HepG2 (cell line): ENCODE results near the gene SINHCAF. TPM values are rescaled to one million over a fixed set of nuclear protein-coding genes. Genes with fewer than 3 reads are reported as not detected.

Experiments
- BHLHE40 ChIP-seq: IDR thresholded peaks from 2 replicates; pipeline ENCODE4 v1.6.1; 2011; ENCODE audit warnings: low read length, improper control_type of control experiment
- CHCHD3 ChIP-seq: sonication (generic); formaldehyde crosslinking; IDR thresholded peaks from 2 replicates; pipeline ENCODE4 v1.8.0; 2022; ENCODE audit warnings: mild to moderate bottlenecking, missing genetic modification reagents, moderate library complexity
- ELF3 ChIP-seq: IDR thresholded peaks from 2 replicates; pipeline ENCODE4 v1.6.1; 2016; ENCODE audit warnings: missing genetic modification reagents, missing compliant biosample characterization
- FOSL1 ChIP-seq: sonication (generic); formaldehyde crosslinking; IDR thresholded peaks from 2 replicates; pipeline ENCODE4 v1.9.0; 2021; ENCODE audit warnings: missing genetic modification reagents, borderline replicate concordance
- FOXA1 ChIP-seq, 2 experiments: fragments of 450-650 bp in 1 of 2; sonication (generic) in 1 of 2; formaldehyde crosslinking in 1 of 2; IDR thresholded peaks; 2 replicates each; pipeline versions ENCODE4 v1.4.0 to v1.6.1; 2016 to 2020; ENCODE audit warnings: missing genetic modification reagents in 1 of 2
- FOXA3 ChIP-seq: IDR thresholded peaks from 2 replicates; pipeline ENCODE4 v1.6.1; 2016; ENCODE audit warnings: missing genetic modification reagents, missing compliant biosample characterization
- GTF2F1 ChIP-seq: fragments of 150-350 bp; IDR thresholded peaks from 2 replicates; pipeline ENCODE4 v1.6.1; 2014; ENCODE audit warnings: low read length
- KLF6 ChIP-seq: IDR thresholded peaks from 2 replicates; pipeline ENCODE4 v1.8.0; 2016; ENCODE audit warnings: missing biosample characterization, missing genetic modification reagents
- KLF9 ChIP-seq: IDR thresholded peaks from 2 replicates; pipeline ENCODE4 v1.6.1; 2016; ENCODE audit warnings: low read depth
- POGK ChIP-seq: sonication (generic); formaldehyde crosslinking; conservative IDR thresholded peaks from 2 replicates; pipeline ENCODE4 v1.8.0; 2022; ENCODE audit warnings: mild to moderate bottlenecking, moderate library complexity, missing genetic modification reagents
- PRDM10 ChIP-seq: sonication (generic); formaldehyde crosslinking; IDR thresholded peaks from 2 replicates; pipeline ENCODE4 v1.4.0; 2020; ENCODE audit warnings: low read depth, missing genetic modification reagents
- REXO4 ChIP-seq: sonication (generic); formaldehyde crosslinking; IDR thresholded peaks from 2 replicates; pipeline ENCODE4 v1.8.0; 2022; ENCODE audit warnings: missing genetic modification reagents, mild to moderate bottlenecking, borderline replicate concordance
- RORA ChIP-seq: sonication (generic); formaldehyde crosslinking; IDR thresholded peaks from 2 replicates; pipeline ENCODE4 v1.5.0; 2020; ENCODE audit warnings: mild to moderate bottlenecking, missing genetic modification reagents, moderate library complexity
- SIN3B ChIP-seq: fragments of 150-350 bp; IDR thresholded peaks from 2 replicates; pipeline ENCODE4 v1.6.1; 2014; ENCODE audit warnings: low read length
- THAP7 ChIP-seq: sonication (generic); formaldehyde crosslinking; IDR thresholded peaks from 2 replicates; pipeline ENCODE4 v1.8.1; 2023; ENCODE audit warnings: mild to moderate bottlenecking, missing genetic modification reagents
- ZBTB4 ChIP-seq: sonication (generic); formaldehyde crosslinking; IDR thresholded peaks from 2 replicates; pipeline ENCODE4 v1.4.0; 2020; ENCODE audit warnings: missing genetic modification reagents, mild to moderate bottlenecking, borderline replicate concordance
- ZFAT ChIP-seq: sonication (generic); formaldehyde crosslinking; conservative IDR thresholded peaks from 2 replicates; pipeline ENCODE4 v1.8.1; 2023; ENCODE audit warnings: missing genetic modification reagents, inconsistent platforms
- ZNF576 ChIP-seq: sonication (generic); formaldehyde crosslinking; IDR thresholded peaks from 2 replicates; pipeline ENCODE4 v1.4.0; 2020; ENCODE audit warnings: mild to moderate bottlenecking, missing genetic modification reagents
- ZNF792 ChIP-seq: IDR thresholded peaks from 2 replicates; pipeline ENCODE4 v1.6.1; 2016
- ZZZ3 ChIP-seq: sonication (generic); formaldehyde crosslinking; IDR thresholded peaks from 2 replicates; pipeline ENCODE4 v1.4.0; 2020; ENCODE audit warnings: missing genetic modification reagents, mild to moderate bottlenecking, borderline replicate concordance
- polyA plus RNA-seq, 8 experiments: library from polyadenylated mRNA; depleted of rRNA in 3 of 8; stranded (reverse) in 7 of 8; unstranded in 1 of 8; fragments of >200 nt; fragmentation: Illumina TruSeq in 4 of 8; extraction: Trizol in 4 of 8; gene quantifications; 2 replicates each; pipeline versions ENCODE4 v1.2.1 to v1.2.3, GENCODE V29; 2011 to 2016; ENCODE audit warnings: low read depth in 4 of 8, missing spikeins in 1 of 8, mixed read lengths in 1 of 8; ENCODE audit not compliant: insufficient read depth in 1 of 8
- total RNA-seq, 5 experiments: library from RNA; depleted of rRNA; stranded (reverse); fragments of >200 nt; fragmentation: Illumina TruSeq; extraction: Trizol; gene quantifications; 2 replicates each; pipeline ENCODE4 v1.2.3, GENCODE V29; 2016; ENCODE audit warnings: low read depth in 1 of 5

Gene SINHCAF
- total and polyA plus RNA-seq, 2 of the 13 experiments (the other 11 are each of a cell fraction or from before 2014, with no cell fraction given) = 54.6 to 97.8 TPM

GRCh38 chr12:31325877-31326631 is at the start of gene SINHCAF (continued):
- no peak for TF ChIP-seq ZBTB4 (CRISPR knock-in tag)
- TF ChIP-seq ELF3 = no peak
- TF ChIP-seq ZNF576 = no peak
- TF ChIP-seq ZFAT (CRISPR knock-in tag) = no peak
- TF ChIP-seq THAP7 = no peak
- no peak for TF ChIP-seq SIN3B
- 0 out of 2 replicates have a peak, but pooled peaks have one; percentile 38 for TF ChIP-seq GTF2F1
- no peak for TF ChIP-seq FOSL1 (CRISPR knock-in tag)
- no peak for TF ChIP-seq ZZZ3
- no peak for TF ChIP-seq FOXA1 (IDR thresholded peaks at IDR 0.05)
- peak; percentile 18; the same call in 1 of the 2 replicates for TF ChIP-seq FOXA1 (CRISPR knock-in tag; IDR thresholded peaks at IDR 0.05)
- no peak for TF ChIP-seq CHCHD3 (CRISPR knock-in tag)
- TF ChIP-seq REXO4 (CRISPR knock-in tag) = no peak
- TF ChIP-seq RORA (CRISPR knock-in tag) = no peak; the same call in 1 of the 2 replicates
- TF ChIP-seq FOXA3 = peak; percentile 62
- TF ChIP-seq BHLHE40 = no peak
- TF ChIP-seq PRDM10 (CRISPR knock-in tag) = no peak
- TF ChIP-seq ZNF792 (CRISPR knock-in tag) = peak; percentile 43; the same call in 1 of the 2 replicates
- TF ChIP-seq KLF9 (CRISPR knock-in tag) = no peak; the same call in 1 of the 2 replicates
- TF ChIP-seq POGK (CRISPR knock-in tag) = no peak
- TF ChIP-seq KLF6 = 0 out of 2 replicates have a peak, but pooled peaks have one; percentile 23
